Panc1 (cell line): ENCODE measurements around the gene MRPS18A.
"Not testable (repeated sequence)": the region's sequence is repeated elsewhere in the genome, so short reads cannot be mapped to it uniquely, and the experiment has no call there.

ENCODE experiments used
- POLR2AphosphoS5 ChIP-seq: IDR thresholded peaks from 2 replicates; pipeline ENCODE4 v1.6.1; 2012; ENCODE audit warnings: mild to moderate bottlenecking, low read depth, low read length, moderate library complexity
- SIN3A ChIP-seq: IDR thresholded peaks from 2 replicates; pipeline ENCODE4 v1.6.1; 2012; ENCODE audit warnings: low read depth, mild to moderate bottlenecking, low read length, moderate library complexity, borderline replicate concordance; ENCODE audit not compliant: insufficient read depth
- TCF7L2 ChIP-seq: IDR thresholded peaks from 2 replicates; pipeline ENCODE4 v1.6.1; 2011; ENCODE audit warnings: mild to moderate bottlenecking, low read depth, low read length, inconsistent platforms
- TF ChIP-seq, protein P1 (sequence below): fragments of 450-650 bp; IDR thresholded peaks from 2 replicates; pipeline ENCODE4 v1.5.1; 2017; ENCODE audit warnings: mild to moderate bottlenecking
- TF ChIP-seq, protein P2 (sequence below), 2 experiments: IDR thresholded peaks; 2 replicates each; pipeline ENCODE4 v1.6.1; 2011 to 2012; ENCODE audit warnings: low read depth in 2 of 2, control low read depth in 1 of 2, low read length in 1 of 2, mild to moderate bottlenecking in 1 of 2, moderate library complexity in 1 of 2; ENCODE audit not compliant: insufficient read depth in 1 of 2

DNA sequence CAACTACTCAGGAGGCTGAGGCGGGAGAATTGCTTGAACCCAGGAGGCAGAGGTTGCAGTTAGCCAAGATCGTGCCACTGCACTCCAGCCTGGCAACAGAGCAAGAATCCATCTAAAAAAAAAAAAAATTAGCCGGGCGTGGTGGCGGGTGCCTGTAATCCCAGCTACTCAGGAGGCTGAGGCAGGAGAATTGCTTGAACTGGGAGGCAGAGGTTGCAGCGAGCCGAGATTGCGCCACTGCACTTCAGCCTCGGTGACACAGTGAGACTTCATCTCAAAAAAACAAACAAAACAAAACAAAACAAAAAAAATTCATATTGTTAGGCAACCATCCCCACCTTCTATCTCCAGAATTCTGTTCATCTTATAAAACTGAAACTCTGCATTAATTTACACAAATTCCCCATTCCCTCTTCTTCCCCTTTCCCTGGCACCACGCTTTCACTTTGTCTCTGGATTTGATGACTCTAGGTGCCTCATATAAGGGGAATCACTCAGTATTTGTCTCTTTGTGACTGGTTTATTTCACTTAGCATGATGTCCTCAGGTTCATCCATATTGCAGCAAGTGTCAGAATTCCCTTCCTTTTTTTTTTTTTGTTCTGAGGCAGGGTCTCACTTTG, 13.5 kb upstream of the MRPS18A start:
- TF ChIP-seq, protein P1, sequence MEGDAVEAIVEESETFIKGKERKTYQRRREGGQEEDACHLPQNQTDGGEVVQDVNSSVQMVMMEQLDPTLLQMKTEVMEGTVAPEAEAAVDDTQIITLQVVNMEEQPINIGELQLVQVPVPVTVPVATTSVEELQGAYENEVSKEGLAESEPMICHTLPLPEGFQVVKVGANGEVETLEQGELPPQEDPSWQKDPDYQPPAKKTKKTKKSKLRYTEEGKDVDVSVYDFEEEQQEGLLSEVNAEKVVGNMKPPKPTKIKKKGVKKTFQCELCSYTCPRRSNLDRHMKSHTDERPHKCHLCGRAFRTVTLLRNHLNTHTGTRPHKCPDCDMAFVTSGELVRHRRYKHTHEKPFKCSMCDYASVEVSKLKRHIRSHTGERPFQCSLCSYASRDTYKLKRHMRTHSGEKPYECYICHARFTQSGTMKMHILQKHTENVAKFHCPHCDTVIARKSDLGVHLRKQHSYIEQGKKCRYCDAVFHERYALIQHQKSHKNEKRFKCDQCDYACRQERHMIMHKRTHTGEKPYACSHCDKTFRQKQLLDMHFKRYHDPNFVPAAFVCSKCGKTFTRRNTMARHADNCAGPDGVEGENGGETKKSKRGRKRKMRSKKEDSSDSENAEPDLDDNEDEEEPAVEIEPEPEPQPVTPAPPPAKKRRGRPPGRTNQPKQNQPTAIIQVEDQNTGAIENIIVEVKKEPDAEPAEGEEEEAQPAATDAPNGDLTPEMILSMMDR, result not testable (repeated sequence)
- TF ChIP-seq POLR2AphosphoS5, SIN3A, TCF7L2: not testable (repeated sequence)
- TF ChIP-seq, protein P2, sequence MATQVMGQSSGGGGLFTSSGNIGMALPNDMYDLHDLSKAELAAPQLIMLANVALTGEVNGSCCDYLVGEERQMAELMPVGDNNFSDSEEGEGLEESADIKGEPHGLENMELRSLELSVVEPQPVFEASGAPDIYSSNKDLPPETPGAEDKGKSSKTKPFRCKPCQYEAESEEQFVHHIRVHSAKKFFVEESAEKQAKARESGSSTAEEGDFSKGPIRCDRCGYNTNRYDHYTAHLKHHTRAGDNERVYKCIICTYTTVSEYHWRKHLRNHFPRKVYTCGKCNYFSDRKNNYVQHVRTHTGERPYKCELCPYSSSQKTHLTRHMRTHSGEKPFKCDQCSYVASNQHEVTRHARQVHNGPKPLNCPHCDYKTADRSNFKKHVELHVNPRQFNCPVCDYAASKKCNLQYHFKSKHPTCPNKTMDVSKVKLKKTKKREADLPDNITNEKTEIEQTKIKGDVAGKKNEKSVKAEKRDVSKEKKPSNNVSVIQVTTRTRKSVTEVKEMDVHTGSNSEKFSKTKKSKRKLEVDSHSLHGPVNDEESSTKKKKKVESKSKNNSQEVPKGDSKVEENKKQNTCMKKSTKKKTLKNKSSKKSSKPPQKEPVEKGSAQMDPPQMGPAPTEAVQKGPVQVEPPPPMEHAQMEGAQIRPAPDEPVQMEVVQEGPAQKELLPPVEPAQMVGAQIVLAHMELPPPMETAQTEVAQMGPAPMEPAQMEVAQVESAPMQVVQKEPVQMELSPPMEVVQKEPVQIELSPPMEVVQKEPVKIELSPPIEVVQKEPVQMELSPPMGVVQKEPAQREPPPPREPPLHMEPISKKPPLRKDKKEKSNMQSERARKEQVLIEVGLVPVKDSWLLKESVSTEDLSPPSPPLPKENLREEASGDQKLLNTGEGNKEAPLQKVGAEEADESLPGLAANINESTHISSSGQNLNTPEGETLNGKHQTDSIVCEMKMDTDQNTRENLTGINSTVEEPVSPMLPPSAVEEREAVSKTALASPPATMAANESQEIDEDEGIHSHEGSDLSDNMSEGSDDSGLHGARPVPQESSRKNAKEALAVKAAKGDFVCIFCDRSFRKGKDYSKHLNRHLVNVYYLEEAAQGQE (IDR thresholded peaks at IDR 0.05; ENCODE audit: insufficient read depth in 1 of 2, low read depth in 2 of 2, low read length in 1 of 2), result not testable (repeated sequence)
